Fibroblast of peridontal ligament (primary cell): ENCODE measurements around the gene CFAP69.
"Not testable (repeated sequence)": the region's sequence is repeated elsewhere in the genome, so short reads cannot be mapped to it uniquely, and the experiment has no call there.

ENCODE experiments used
- DNase-seq: peaks from one replicate; pipeline ENCODE4 v3.0.0-alpha.2; 2010; ENCODE audit errors: extremely low read depth

CFAP69 gene

GRCh38 chr7:90337106-90337505, 92.1 kb downstream of the CFAP69 start:
- DNase-seq = peak; percentile 2

- DNase-seq = no peak
These were observed 100.0 kb downstream of the CFAP69 start for GRCh38 chr7:90345016-90345415.

- peak; percentile 66 for DNase-seq
These were observed 100.8 kb downstream of the CFAP69 start for GRCh38 chr7:90345595-90346335.

GRCh38 chr7:90346336-90347125, 101.6 kb downstream of the CFAP69 start, which contains the start of gene GTPBP10:
Gene GTPBP10 (plus strand): TSS chr7:90346716. CDS start chr7:90346742, 26 bp downstream.
- peak; percentile 95 for DNase-seq

GRCh38 chr7:90347759-90348158, 102.8 kb downstream of the CFAP69 start:
- no peak for DNase-seq

GRCh38 chr7:90349305-90349704, 104.3 kb downstream of the CFAP69 start:
- no peak for DNase-seq

- not testable (repeated sequence) for DNase-seq
These were observed 105.1 kb downstream of the CFAP69 start for GRCh38 chr7:90350032-90350431.

- DNase-seq = no peak
These were observed 107.0 kb downstream of the CFAP69 start for GRCh38 chr7:90351987-90352386.
